Subcutaneous adipose tissue (tissue), 4 donors: ENCODE measurements around the gene RGL3. TPM values are rescaled to one million over a fixed set of nuclear protein-coding genes. Genes with fewer than 3 reads are reported as not detected.

ENCODE experiments used
- CTCF ChIP-seq: fragments of 450-650 bp; IDR thresholded peaks from one replicate; pipeline ENCODE4 v1.5.1; 2016; ENCODE audit warnings: low read depth, mild to moderate bottlenecking, control low read depth, antibody characterized with exemption, moderate library complexity
- total RNA-seq, 4 donors: library from RNA; depleted of rRNA; stranded (reverse); fragments of >200 nt; gene quantifications; one replicate each; pipeline ENCODE4 v1.1.0, GENCODE V29; 2016

The RGL3 gene
- total RNA-seq, 4 donors from 2014 or later: 4.7 to 17.5 (median 6.1) TPM

GRCh38 chr19:11421371-11422098, 2.4 kb upstream of the RGL3 start:
- no peak for TF ChIP-seq CTCF

GRCh38 chr19:11420429-11421370, 1.6 kb upstream of the RGL3 start:
- TF ChIP-seq CTCF: no peak

- no peak for TF ChIP-seq CTCF
Measured at GRCh38 chr19:11418094-11418548, 993 bp downstream of the RGL3 start.

- no peak for TF ChIP-seq CTCF
Measured at GRCh38 chr19:11416346-11417052, 2.6 kb downstream of the RGL3 start.

GRCh38 chr19:11414544-11414943, 4.6 kb downstream of the RGL3 start:
- TF ChIP-seq CTCF: no peak

GRCh38 chr19:11410682-11411081, 8.4 kb downstream of the RGL3 start:
- no peak for TF ChIP-seq CTCF
